ENCODE measurements around the gene PCSK1.
"Not testable (repeated sequence)": the region's sequence is repeated elsewhere in the genome, so short reads cannot be mapped to it uniquely, and the experiment has no call there.

Gene PCSK1

GRCh38 chr5:96372726-96373380, 60.2 kb downstream of the PCSK1 start:
- DNase-seq (ENCODE audit: low read depth) = no peak

DNA sequence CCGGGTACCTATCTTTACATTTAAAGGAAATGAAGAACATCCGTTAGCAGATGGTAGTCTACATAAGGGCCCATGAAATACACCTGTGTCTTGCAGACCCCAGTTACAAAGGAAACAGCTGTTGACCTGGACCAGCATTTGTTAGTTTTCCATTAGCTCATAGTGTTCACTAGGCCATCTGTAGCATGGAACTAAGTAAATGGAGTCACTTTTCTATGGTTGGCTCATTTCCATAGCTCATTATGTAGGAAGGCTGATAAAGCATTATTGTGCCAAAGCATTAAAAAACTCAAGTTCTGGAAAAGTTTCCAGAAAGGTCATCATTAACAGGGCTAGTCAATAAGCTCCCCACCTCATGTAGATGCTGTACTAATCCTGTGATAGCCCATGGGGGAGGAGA, 62.1 kb downstream of the PCSK1 start:
- no peak for DNase-seq (ENCODE audit: low read depth)

DNA sequence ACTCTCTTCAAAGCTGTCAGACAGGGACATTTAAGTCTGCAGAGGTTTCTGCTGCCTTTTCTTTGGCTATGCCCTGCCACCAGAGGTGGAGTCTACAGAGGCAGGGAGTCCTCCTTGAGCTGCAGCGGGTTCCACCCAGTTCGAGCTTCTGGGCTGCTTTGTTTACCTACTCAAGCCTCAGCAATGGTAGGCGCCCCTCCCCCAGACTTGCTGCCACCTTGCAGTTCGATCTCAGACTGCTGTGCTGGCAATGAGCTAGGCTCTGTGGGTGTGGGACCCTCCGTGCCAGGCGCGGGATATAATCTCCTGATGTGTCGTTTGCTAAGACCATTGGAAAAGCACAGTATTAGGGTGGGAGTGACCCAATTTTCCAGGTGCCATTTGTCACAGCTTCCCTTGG, 65.7 kb downstream of the PCSK1 start:
- not testable (repeated sequence) for DNase-seq (ENCODE audit: low read depth)

DNA sequence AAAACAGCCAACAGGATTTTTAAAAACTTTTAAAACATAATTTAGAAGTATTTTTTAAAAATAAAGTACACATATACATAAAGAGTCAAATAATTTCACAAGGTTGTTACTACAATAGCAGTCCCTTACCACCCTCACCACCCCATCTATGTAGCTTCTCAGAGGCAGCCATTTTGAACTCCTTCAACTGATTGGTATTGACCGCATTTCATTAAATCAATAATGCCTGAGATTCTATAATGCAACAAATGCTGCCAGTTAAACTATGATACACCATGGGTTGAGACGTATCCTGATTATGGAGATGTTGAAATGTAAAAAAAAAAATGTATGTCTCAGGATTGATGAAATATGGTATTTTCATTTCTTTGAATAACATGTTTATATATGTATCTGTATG, 78.8 kb downstream of the PCSK1 start:
- no peak for DNase-seq (ENCODE audit: low read depth)

- DNase-seq (ENCODE audit: low read depth) = no peak
Observed at GRCh38 chr5:96353220-96353619, 79.8 kb downstream of the PCSK1 start.

DNA sequence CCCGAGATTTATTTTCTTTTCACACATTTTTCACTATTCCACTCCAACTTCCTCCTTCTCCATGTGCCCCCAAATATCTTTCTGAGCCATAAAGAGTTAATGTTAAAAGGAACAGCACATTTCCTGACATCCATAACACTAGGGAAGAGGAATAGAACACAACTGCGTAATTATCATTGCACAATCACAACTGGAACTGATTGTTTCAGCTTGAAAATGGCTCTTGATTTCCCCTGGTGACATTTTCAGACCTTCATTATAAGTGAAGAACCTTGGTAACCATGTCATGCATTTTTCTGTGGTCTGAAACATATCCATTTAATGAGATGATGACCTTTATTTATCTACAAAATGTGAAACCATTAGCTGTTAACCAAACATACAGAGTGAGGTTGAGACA, 82.4 kb downstream of the PCSK1 start:
- no peak for DNase-seq (ENCODE audit: low read depth)

DNA sequence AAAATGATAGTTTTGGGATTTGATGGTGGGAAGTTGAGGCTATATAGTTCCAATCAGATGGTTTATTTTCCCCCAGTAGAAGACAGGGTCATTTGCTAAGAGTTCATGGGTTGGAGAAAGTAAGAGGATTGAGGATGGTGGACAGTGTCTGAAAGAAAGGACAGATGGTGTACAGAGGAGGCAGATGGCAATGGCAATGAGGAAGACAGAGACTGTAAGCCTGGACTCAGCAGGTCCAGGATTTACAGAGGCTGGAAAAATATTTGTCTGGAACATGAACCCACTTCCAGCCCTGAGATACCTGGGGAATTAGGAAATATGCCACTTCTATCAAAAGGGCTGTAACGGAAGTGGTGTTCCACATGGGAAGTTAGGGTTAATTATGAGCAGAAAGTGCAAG, 84.5 kb downstream of the PCSK1 start:
- no peak for DNase-seq (ENCODE audit: low read depth)

GRCh38 chr5:96347502-96348292, 85.4 kb downstream of the PCSK1 start:
- DNase-seq (ENCODE audit: low read depth) = no peak

GRCh38 chr5:96344678-96345577, 88.1 kb downstream of the PCSK1 start:
- DNase-seq (ENCODE audit: low read depth) = no peak

DNA sequence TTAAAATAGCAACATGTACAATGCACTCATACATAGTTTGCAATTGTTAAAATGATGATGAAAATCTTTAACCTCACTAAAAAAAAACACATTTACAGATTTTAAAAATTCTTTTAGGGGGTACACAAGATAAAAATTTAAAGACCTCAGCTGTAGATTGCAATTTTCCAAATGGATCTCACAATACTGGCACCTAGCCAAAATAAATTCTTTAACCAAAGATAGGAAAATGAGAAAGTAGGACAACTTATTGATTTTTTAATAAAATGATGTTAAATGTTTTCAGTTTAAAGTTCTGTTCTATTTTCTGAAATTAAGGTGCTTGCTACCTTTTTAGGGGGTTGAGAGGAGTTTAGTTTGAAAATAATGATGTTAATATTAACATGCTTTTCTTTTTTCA, 90.0 kb downstream of the PCSK1 start:
- no peak for DNase-seq (ENCODE audit: low read depth)

GRCh38 chr5:96342581-96342980, 90.5 kb downstream of the PCSK1 start:
- no peak for DNase-seq (ENCODE audit: low read depth)
